Activated CD8-positive, alpha-beta memory T cell treated with anti-CD3 and anti-CD28 coated beads, Interleukin-2, amount 50 U/mL, for 4 hours (primary cell): ENCODE measurements around the gene C19orf73.

Experiments used
- DNase-seq: peaks from one replicate; pipeline ENCODE4 v3.0.0-alpha.2; 2020

The C19orf73 gene

GRCh38 chr19:49118565-49119410 is at the start of gene C19orf73:
TSS of gene C19orf73 (minus strand) at chr19:49119143. CDS start at chr19:49119022, 121 bp downstream.
- peak; percentile 96 for DNase-seq

GRCh38 chr19:49168421-49168820 is 49.5 kb upstream of the C19orf73 start:
- DNase-seq = no peak

GRCh38 chr19:49167857-49168409 is 49.0 kb upstream of the C19orf73 start:
- DNase-seq = no peak

GRCh38 chr19:49165865-49166301 is 46.9 kb upstream of the C19orf73 start:
- no peak for DNase-seq

- no peak for DNase-seq
Measured at GRCh38 chr19:49165111-49165750, 46.3 kb upstream of the C19orf73 start.

GRCh38 chr19:49161987-49162386 is 43.0 kb upstream of the C19orf73 start:
- no peak for DNase-seq

GRCh38 chr19:49160450-49161189 is 41.7 kb upstream of the C19orf73 start:
- DNase-seq = no peak

- peak; percentile 37 for DNase-seq
Measured at GRCh38 chr19:49157445-49158224, 38.7 kb upstream of the C19orf73 start, which contains the start of gene TRPM4. TSS of gene TRPM4 (plus strand) at chr19:49157792. CDS start at chr19:49157867, 75 bp downstream.

GRCh38 chr19:49155820-49156346 is 36.9 kb upstream of the C19orf73 start:
- no peak for DNase-seq

GRCh38 chr19:49155005-49155819 is 36.3 kb upstream of the C19orf73 start, which contains the start of gene HRC:
TSS of gene HRC (minus strand) at chr19:49155396. CDS start at chr19:49155237, 159 bp downstream.
- DNase-seq = no peak

- no peak for DNase-seq
Measured at GRCh38 chr19:49154279-49154678, 35.3 kb upstream of the C19orf73 start.

GRCh38 chr19:49153167-49153809 is 34.3 kb upstream of the C19orf73 start:
- DNase-seq = no peak

- DNase-seq = no peak
Measured at GRCh38 chr19:49152119-49152550, 33.2 kb upstream of the C19orf73 start.

GRCh38 chr19:49151267-49152118 is 32.5 kb upstream of the C19orf73 start:
- peak; percentile 32 for DNase-seq

GRCh38 chr19:49150944-49151243 is 32.0 kb upstream of the C19orf73 start:
- no peak for DNase-seq

- DNase-seq = peak; percentile 41
Measured at GRCh38 chr19:49150106-49150943, 31.4 kb upstream of the C19orf73 start.

- no peak for DNase-seq
Measured at GRCh38 chr19:49149652-49150105, 30.7 kb upstream of the C19orf73 start.
